ENCODE measurements around the gene ZNF143.

The ZNF143 gene

DNA sequence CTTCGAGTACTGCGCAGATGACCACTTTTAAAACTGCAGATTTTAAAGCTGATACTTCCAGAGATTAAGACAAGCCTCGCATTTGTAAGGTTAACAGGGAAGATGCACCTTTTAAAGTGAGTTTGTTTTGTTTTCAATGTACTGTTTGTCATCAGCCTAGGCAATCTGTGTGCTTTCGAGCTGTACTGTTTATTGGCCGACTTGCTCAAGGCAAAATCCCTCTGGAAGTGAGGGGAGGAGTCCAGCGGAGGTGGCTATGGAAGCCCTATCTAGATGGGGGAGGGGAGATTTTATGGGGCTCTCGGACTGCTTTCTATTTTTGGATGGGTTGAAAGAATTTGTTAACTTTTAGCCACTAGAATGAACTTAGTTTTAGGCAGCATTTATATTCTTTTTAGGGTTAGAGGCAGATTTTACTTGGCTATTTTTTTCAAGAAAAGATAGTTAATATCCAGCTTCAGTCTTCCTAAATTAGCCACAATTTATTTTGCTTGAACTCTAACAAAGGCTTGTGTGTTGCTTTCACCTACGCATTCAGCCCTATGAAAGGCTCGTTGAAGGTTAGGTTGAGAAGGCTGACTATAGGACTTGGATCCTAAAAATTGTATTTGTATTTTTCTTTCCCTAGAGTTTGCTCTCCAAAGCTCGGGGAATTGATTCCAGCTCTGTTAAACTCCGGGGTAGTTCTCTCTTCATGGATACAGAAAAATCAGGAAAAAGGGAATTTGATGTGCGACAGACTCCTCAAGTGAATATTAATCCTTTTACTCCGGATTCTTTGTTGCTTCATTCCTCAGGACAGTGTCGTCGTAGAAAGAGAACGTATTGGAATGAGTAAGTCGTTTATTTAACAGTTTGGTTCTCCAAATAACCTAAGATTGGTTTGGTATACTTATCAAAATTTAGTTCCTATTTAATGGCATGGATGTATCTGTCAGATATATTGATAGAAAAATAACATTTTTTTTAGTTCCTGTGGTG, 114.7 kb downstream of the ZNF143 start:
- peak; percentile 95 for FAIRE-seq

DNA sequence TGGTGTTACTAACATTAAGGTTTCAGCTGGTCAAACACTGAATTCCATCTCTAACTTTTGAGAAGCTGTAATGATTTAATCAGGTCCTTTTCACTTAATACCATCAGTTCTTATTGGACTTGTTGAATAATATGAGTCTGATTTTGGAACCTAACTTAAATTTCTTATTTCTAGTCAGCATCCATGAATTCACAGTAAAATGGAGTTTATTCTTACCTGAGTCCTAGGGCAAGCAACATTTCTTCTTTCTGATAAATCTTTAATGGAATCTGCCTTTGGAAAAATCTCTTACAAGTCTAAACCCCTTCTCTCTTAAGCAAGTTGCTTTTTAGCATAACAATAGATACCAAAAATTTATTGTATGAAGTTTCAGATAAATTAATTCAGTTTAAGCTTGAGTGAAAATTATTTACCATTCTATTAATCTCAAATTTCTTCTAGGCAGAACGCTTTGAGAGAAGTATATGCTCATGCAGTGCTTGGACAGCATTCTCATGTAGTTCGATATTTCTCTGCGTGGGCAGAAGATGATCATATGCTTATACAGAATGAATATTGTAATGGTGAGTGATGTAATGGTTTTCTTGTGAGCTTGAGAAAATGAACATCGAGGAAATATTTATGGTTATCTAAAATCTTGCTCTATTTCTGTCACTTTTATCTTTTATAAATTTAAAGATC, 116.0 kb downstream of the ZNF143 start:
- FAIRE-seq, result no peak

DNA sequence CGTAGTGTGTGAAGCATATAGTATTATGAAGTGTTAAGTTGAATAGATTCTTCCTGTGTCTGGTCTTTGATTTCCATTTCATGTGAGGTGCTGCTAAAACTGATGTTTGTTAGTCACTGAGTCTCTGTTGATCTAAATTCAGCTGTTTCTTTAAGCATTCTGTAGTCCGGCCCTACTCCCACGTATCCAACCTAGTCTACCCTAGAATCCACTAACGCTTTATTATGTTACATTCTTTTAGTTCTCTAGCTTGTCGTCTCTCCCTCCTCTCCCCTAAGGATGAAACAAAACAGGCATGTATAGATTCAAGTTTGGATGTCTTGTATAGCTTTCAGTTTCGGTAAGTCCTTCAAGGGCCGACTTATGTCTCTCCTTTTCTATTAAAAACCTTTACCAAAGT, 116.7 kb downstream of the ZNF143 start:
- FAIRE-seq, result peak; percentile 55
